WTC11 (cell line): ENCODE results near the gene CASKIN1. TPM values are rescaled to one million over a fixed set of nuclear protein-coding genes. Genes with fewer than 3 reads are reported as not detected.
A peak's percentile ranks its signal among the peaks of the same experiment; 100 is the strongest.

ENCODE experiments used
- EMX1 ChIP-seq: fragments of 250-450 bp; sonication (Bioruptor Pico); IDR thresholded peaks from 2 replicates; pipeline ENCODE4 v1.8.0; 2021; ENCODE audit warnings: mild to moderate bottlenecking
- ESRRA ChIP-seq: sonication (generic); formaldehyde crosslinking; IDR thresholded peaks from 2 replicates; pipeline ENCODE4 v1.8.1; 2022; ENCODE audit warnings: mild to moderate bottlenecking, missing genetic modification reagents, borderline replicate concordance
- FOXK1 ChIP-seq: sonication (generic); formaldehyde crosslinking; IDR thresholded peaks from 2 replicates; pipeline ENCODE4 v1.8.0; 2022; ENCODE audit warnings: mild to moderate bottlenecking, moderate library complexity, missing genetic modification reagents
- FOXP1 ChIP-seq: sonication (generic); formaldehyde crosslinking; IDR thresholded peaks from 2 replicates; pipeline ENCODE4 v1.8.0; 2022; ENCODE audit warnings: missing genetic modification reagents, mild to moderate bottlenecking, moderate library complexity, borderline replicate concordance
- MYBL2 ChIP-seq: sonication (generic); formaldehyde crosslinking; IDR thresholded peaks from 2 replicates; pipeline ENCODE4 v1.8.1; 2023; ENCODE audit warnings: mild to moderate bottlenecking, moderate library complexity, missing genetic modification reagents
- NFATC4 ChIP-seq: fragments of 250-450 bp; sonication (Bioruptor Pico); IDR thresholded peaks from 2 replicates; pipeline ENCODE4 v1.9.0; 2021; ENCODE audit warnings: mild to moderate bottlenecking
- NFYB ChIP-seq: sonication (generic); formaldehyde crosslinking; conservative IDR thresholded peaks from 2 replicates; pipeline ENCODE4 v1.8.0; 2022; ENCODE audit warnings: low read depth, missing genetic modification reagents
- TEAD4 ChIP-seq: sonication (generic); formaldehyde crosslinking; IDR thresholded peaks from 2 replicates; pipeline ENCODE4 v1.8.0; 2022; ENCODE audit warnings: mild to moderate bottlenecking, missing genetic modification reagents
- ZNF219 ChIP-seq: sonication (generic); formaldehyde crosslinking; IDR thresholded peaks from 2 replicates; pipeline ENCODE4 v1.8.0; 2023; ENCODE audit warnings: missing genetic modification reagents, mild to moderate bottlenecking, borderline replicate concordance
- ZNF232 ChIP-seq: sonication (generic); formaldehyde crosslinking; IDR thresholded peaks from 2 replicates; pipeline ENCODE4 v1.8.0; 2022; ENCODE audit warnings: mild to moderate bottlenecking, missing genetic modification reagents
- ZNF396 ChIP-seq: fragments of 250-450 bp; sonication (Bioruptor Pico); IDR thresholded peaks from 2 replicates; pipeline ENCODE4 v1.8.0; 2021; ENCODE audit warnings: mild to moderate bottlenecking, moderate library complexity, borderline replicate concordance
- ZNF416 ChIP-seq: fragments of 250-450 bp; sonication (Bioruptor Pico); IDR thresholded peaks from 2 replicates; pipeline ENCODE4 v1.9.0; 2021; ENCODE audit warnings: mild to moderate bottlenecking, inconsistent platforms
- ZNF423 ChIP-seq: fragments of 250-450 bp; sonication (Bioruptor Pico); IDR thresholded peaks from 2 replicates; pipeline ENCODE4 v2.1.2; 2022; ENCODE audit warnings: mild to moderate bottlenecking, moderate library complexity
- total RNA-seq: library from RNA; stranded (reverse); gene quantifications from 3 replicates; pipeline ENCODE4 v1.2.3, GENCODE V29; 2021
- TF ChIP-seq, protein P1 (sequence below): sonication (generic); formaldehyde crosslinking; IDR thresholded peaks from 2 replicates; pipeline ENCODE4 v1.8.0; 2023; ENCODE audit warnings: missing genetic modification reagents, mild to moderate bottlenecking, borderline replicate concordance
- TF ChIP-seq, protein P2 (sequence below): sonication (generic); formaldehyde crosslinking; IDR thresholded peaks from 2 replicates; pipeline ENCODE4 v1.8.0; 2023; ENCODE audit warnings: missing genetic modification reagents
- TF ChIP-seq, protein P3 (sequence below): sonication (generic); formaldehyde crosslinking; IDR thresholded peaks from 2 replicates; pipeline ENCODE4 v1.8.1; 2022; ENCODE audit warnings: mild to moderate bottlenecking, moderate library complexity, missing genetic modification reagents
- TF ChIP-seq, protein P4 (sequence below): sonication (generic); formaldehyde crosslinking; IDR thresholded peaks from 2 replicates; pipeline ENCODE4 v1.8.1; 2022; ENCODE audit warnings: low read depth, mild to moderate bottlenecking, moderate library complexity, missing genetic modification reagents, borderline replicate concordance
- TF ChIP-seq, protein P5 (sequence below): sonication (generic); formaldehyde crosslinking; conservative IDR thresholded peaks from 2 replicates; pipeline ENCODE4 v1.8.1; 2022; ENCODE audit warnings: mild to moderate bottlenecking, missing genetic modification reagents
- TF ChIP-seq, protein P6 (sequence below): sonication (generic); formaldehyde crosslinking; IDR thresholded peaks from 2 replicates; pipeline ENCODE4 v1.8.1; 2023; ENCODE audit warnings: mild to moderate bottlenecking, missing genetic modification reagents
- TF ChIP-seq, protein P7 (sequence below): fragments of 250-450 bp; sonication (Bioruptor Pico); IDR thresholded peaks from 2 replicates; pipeline ENCODE4 v1.8.0; 2021; ENCODE audit warnings: mild to moderate bottlenecking
- TF ChIP-seq, protein P8 (sequence below): fragments of 250-450 bp; sonication (Bioruptor Pico); IDR thresholded peaks from 2 replicates; pipeline ENCODE4 v1.9.0; 2021; ENCODE audit warnings: mild to moderate bottlenecking
- TF ChIP-seq, protein P9 (sequence below): sonication (generic); formaldehyde crosslinking; IDR thresholded peaks from 2 replicates; pipeline ENCODE4 v1.8.0; 2022; ENCODE audit warnings: mild to moderate bottlenecking, missing genetic modification reagents

CASKIN1 gene
- total RNA-seq, 1 experiment from 2014 or later, result 9.4 TPM

DNA sequence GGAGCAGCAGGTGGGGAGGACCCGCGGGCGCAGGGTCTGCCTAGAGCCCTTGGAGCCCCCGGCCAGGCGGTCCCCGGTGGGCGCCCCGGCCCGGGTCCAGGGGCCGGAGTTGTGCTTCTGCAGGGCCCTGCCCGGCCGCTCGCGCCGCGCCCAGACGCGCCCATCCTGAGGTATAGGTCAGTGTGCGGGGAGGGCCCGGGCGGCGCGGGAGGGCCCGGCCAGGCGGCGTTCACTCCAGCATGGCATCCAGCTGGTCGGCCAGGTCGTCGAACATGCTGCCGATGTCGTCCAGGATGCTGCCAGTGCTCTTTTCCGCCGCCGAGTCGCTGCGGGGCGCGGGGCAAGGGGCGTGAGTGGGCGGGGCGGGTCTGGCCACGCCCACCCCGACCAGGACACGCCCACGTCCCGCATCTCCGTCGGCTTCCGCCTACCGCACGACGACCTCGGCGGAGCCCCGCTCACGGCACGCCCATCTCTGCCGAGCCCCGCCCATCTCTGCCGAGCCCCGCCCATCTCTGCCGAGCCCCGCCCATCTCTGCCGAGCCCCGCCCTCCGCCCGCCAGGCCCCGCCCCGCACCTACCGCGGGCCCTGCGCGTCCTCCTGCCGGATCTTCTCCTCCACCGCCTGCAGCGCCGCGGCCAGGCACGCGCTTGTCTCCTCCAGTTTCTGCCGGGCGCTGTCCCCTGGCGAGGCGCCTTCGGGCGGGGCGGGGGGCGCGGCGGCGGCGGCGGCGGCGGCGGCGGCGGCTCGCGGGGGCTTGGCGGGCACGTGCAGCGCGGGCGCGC, 17.9 kb downstream of the CASKIN1 start (continued):
- TF ChIP-seq, protein P1, sequence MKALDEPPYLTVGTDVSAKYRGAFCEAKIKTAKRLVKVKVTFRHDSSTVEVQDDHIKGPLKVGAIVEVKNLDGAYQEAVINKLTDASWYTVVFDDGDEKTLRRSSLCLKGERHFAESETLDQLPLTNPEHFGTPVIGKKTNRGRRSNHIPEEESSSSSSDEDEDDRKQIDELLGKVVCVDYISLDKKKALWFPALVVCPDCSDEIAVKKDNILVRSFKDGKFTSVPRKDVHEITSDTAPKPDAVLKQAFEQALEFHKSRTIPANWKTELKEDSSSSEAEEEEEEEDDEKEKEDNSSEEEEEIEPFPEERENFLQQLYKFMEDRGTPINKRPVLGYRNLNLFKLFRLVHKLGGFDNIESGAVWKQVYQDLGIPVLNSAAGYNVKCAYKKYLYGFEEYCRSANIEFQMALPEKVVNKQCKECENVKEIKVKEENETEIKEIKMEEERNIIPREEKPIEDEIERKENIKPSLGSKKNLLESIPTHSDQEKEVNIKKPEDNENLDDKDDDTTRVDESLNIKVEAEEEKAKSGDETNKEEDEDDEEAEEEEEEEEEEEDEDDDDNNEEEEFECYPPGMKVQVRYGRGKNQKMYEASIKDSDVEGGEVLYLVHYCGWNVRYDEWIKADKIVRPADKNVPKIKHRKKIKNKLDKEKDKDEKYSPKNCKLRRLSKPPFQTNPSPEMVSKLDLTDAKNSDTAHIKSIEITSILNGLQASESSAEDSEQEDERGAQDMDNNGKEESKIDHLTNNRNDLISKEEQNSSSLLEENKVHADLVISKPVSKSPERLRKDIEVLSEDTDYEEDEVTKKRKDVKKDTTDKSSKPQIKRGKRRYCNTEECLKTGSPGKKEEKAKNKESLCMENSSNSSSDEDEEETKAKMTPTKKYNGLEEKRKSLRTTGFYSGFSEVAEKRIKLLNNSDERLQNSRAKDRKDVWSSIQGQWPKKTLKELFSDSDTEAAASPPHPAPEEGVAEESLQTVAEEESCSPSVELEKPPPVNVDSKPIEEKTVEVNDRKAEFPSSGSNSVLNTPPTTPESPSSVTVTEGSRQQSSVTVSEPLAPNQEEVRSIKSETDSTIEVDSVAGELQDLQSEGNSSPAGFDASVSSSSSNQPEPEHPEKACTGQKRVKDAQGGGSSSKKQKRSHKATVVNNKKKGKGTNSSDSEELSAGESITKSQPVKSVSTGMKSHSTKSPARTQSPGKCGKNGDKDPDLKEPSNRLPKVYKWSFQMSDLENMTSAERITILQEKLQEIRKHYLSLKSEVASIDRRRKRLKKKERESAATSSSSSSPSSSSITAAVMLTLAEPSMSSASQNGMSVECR, result 0 out of 2 replicates have a peak, but pooled peaks have one; percentile 23
- TF ChIP-seq ZNF423 (CRISPR knock-in tag), result no peak
- TF ChIP-seq TEAD4 (CRISPR knock-in tag), result no peak
- TF ChIP-seq MYBL2 (CRISPR knock-in tag), result peak; percentile 77; the same call in 1 of the 2 replicates
- TF ChIP-seq, protein P2, sequence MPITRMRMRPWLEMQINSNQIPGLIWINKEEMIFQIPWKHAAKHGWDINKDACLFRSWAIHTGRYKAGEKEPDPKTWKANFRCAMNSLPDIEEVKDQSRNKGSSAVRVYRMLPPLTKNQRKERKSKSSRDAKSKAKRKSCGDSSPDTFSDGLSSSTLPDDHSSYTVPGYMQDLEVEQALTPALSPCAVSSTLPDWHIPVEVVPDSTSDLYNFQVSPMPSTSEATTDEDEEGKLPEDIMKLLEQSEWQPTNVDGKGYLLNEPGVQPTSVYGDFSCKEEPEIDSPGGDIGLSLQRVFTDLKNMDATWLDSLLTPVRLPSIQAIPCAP, result no peak
- no peak for TF ChIP-seq NFATC4 (CRISPR knock-in tag)
- no peak; the same call in 1 of the 2 replicates for TF ChIP-seq ZNF416 (CRISPR knock-in tag)
- TF ChIP-seq ZNF232 (CRISPR knock-in tag), result 0 out of 2 replicates have a peak, but pooled peaks have one; percentile 22
- TF ChIP-seq, protein P3, sequence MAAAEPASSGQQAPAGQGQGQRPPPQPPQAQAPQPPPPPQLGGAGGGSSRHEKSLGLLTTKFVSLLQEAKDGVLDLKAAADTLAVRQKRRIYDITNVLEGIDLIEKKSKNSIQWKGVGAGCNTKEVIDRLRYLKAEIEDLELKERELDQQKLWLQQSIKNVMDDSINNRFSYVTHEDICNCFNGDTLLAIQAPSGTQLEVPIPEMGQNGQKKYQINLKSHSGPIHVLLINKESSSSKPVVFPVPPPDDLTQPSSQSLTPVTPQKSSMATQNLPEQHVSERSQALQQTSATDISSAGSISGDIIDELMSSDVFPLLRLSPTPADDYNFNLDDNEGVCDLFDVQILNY, result no peak
- TF ChIP-seq, protein P4, sequence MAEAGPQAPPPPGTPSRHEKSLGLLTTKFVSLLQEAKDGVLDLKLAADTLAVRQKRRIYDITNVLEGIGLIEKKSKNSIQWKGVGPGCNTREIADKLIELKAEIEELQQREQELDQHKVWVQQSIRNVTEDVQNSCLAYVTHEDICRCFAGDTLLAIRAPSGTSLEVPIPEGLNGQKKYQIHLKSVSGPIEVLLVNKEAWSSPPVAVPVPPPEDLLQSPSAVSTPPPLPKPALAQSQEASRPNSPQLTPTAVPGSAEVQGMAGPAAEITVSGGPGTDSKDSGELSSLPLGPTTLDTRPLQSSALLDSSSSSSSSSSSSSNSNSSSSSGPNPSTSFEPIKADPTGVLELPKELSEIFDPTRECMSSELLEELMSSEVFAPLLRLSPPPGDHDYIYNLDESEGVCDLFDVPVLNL (CRISPR knock-in tag), result 0 out of 2 replicates have a peak, but pooled peaks have one; percentile 12
- TF ChIP-seq ZNF396 (CRISPR knock-in tag), result no peak
- TF ChIP-seq FOXP1 (CRISPR knock-in tag), result 0 out of 2 replicates have a peak, but pooled peaks have one; percentile 65
- peak; percentile 56; the same call in 1 of the 2 replicates for TF ChIP-seq FOXK1
- 0 out of 2 replicates have a peak, but pooled peaks have one; percentile 61 for TF ChIP-seq EMX1 (CRISPR knock-in tag)
- TF ChIP-seq, protein P5, sequence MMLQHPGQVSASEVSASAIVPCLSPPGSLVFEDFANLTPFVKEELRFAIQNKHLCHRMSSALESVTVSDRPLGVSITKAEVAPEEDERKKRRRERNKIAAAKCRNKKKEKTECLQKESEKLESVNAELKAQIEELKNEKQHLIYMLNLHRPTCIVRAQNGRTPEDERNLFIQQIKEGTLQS, result no peak
- TF ChIP-seq ZNF219 (CRISPR knock-in tag), result no peak
- TF ChIP-seq, protein P6, sequence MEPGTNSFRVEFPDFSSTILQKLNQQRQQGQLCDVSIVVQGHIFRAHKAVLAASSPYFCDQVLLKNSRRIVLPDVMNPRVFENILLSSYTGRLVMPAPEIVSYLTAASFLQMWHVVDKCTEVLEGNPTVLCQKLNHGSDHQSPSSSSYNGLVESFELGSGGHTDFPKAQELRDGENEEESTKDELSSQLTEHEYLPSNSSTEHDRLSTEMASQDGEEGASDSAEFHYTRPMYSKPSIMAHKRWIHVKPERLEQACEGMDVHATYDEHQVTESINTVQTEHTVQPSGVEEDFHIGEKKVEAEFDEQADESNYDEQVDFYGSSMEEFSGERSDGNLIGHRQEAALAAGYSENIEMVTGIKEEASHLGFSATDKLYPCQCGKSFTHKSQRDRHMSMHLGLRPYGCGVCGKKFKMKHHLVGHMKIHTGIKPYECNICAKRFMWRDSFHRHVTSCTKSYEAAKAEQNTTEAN (CRISPR knock-in tag), result peak; percentile 80; the same call in 1 of the 2 replicates
- no peak; the same call in 1 of the 2 replicates for TF ChIP-seq NFYB (CRISPR knock-in tag)
- 0 out of 2 replicates have a peak, but pooled peaks have one; percentile 57 for TF ChIP-seq ESRRA (CRISPR knock-in tag)
- TF ChIP-seq, protein P7, sequence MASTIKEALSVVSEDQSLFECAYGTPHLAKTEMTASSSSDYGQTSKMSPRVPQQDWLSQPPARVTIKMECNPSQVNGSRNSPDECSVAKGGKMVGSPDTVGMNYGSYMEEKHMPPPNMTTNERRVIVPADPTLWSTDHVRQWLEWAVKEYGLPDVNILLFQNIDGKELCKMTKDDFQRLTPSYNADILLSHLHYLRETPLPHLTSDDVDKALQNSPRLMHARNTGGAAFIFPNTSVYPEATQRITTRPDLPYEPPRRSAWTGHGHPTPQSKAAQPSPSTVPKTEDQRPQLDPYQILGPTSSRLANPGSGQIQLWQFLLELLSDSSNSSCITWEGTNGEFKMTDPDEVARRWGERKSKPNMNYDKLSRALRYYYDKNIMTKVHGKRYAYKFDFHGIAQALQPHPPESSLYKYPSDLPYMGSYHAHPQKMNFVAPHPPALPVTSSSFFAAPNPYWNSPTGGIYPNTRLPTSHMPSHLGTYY (CRISPR knock-in tag), result peak; percentile 54; the same call in 1 of the 2 replicates
- TF ChIP-seq, protein P8, sequence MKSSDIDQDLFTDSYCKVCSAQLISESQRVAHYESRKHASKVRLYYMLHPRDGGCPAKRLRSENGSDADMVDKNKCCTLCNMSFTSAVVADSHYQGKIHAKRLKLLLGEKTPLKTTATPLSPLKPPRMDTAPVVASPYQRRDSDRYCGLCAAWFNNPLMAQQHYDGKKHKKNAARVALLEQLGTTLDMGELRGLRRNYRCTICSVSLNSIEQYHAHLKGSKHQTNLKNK (CRISPR knock-in tag), result no peak
- TF ChIP-seq, protein P9, sequence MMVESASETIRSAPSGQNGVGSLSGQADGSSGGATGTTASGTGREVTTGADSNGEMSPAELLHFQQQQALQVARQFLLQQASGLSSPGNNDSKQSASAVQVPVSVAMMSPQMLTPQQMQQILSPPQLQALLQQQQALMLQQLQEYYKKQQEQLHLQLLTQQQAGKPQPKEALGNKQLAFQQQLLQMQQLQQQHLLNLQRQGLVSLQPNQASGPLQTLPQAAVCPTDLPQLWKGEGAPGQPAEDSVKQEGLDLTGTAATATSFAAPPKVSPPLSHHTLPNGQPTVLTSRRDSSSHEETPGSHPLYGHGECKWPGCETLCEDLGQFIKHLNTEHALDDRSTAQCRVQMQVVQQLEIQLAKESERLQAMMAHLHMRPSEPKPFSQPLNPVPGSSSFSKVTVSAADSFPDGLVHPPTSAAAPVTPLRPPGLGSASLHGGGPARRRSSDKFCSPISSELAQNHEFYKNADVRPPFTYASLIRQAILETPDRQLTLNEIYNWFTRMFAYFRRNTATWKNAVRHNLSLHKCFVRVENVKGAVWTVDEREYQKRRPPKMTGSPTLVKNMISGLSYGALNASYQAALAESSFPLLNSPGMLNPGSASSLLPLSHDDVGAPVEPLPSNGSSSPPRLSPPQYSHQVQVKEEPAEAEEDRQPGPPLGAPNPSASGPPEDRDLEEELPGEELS (CRISPR knock-in tag), result peak; percentile 91
